ENCODE measurements around the gene DUSP18. TPM values are rescaled to one million over a fixed set of nuclear protein-coding genes. Genes with fewer than 3 reads are reported as not detected.

The DUSP18 gene
- total RNA-seq, 3 donors from 2014 or later = 7.0 to 8.9 (median 7.8) TPM

GRCh38 chr22:30665266-30665665 lies 2.4 kb downstream of the DUSP18 start:
- no peak overlapping the region for H3K4me3 Mint-ChIP-seq
- ATAC-seq (no peak), DNase-seq (no peak)
- H3K4me1 Mint-ChIP-seq (ENCODE audit: low read depth) = peaks cover 22% of the 10 kb centered on the region
- peaks cover 17% of the 10 kb centered on the region for H3K36me3 Mint-ChIP-seq (ENCODE audit: insufficient read depth)
- no peaks in the 10 kb centered on the region for H3K9me3 Mint-ChIP-seq
- no peaks in the 10 kb centered on the region for H3K27me3 Mint-ChIP-seq (ENCODE audit: low read depth)

- Mint-ChIP-seq H3K4me3 (no peak overlapping the region), H3K27me3 (ENCODE audit: low read depth) (no peaks in the 10 kb centered on the region), H3K4me1 (ENCODE audit: low read depth) (peaks cover 22% of the 10 kb centered on the region), H3K36me3 (ENCODE audit: insufficient read depth) (peaks cover 20% of the 10 kb centered on the region), H3K9me3 (no peaks in the 10 kb centered on the region)
- ATAC-seq (no peak), DNase-seq (no peak)
Observed at GRCh38 chr22:30664798-30665197, 2.9 kb downstream of the DUSP18 start.

GRCh38 chr22:30662040-30662439 lies 5.6 kb downstream of the DUSP18 start:
- H3K4me1 Mint-ChIP-seq (ENCODE audit: low read depth) = peaks cover 16% of the 10 kb centered on the region
- H3K9me3 Mint-ChIP-seq = no peaks in the 10 kb centered on the region
- H3K4me3 Mint-ChIP-seq = no peak overlapping the region
- H3K27me3 Mint-ChIP-seq (ENCODE audit: low read depth) = no peaks in the 10 kb centered on the region
- no peak for DNase-seq
- ATAC-seq = no peak
- peaks cover 26% of the 10 kb centered on the region for H3K36me3 Mint-ChIP-seq (ENCODE audit: insufficient read depth)

GRCh38 chr22:30655532-30655931 lies 12.1 kb downstream of the DUSP18 start:
- ATAC-seq = no peak
- Mint-ChIP-seq H3K4me3 (no peak overlapping the region), H3K4me1 (ENCODE audit: low read depth) (peaks cover 2% of the 10 kb centered on the region), H3K9me3 (no peaks in the 10 kb centered on the region), H3K36me3 (ENCODE audit: insufficient read depth) (peaks cover 18% of the 10 kb centered on the region), H3K27me3 (ENCODE audit: low read depth) (no peaks in the 10 kb centered on the region)
- DNase-seq = no peak

- DNase-seq (no peak), ATAC-seq (no peak)
- peaks cover 9% of the 10 kb centered on the region for H3K4me1 Mint-ChIP-seq (ENCODE audit: low read depth)
- no peaks in the 10 kb centered on the region for H3K27me3 Mint-ChIP-seq (ENCODE audit: low read depth)
- peaks cover 8% of the 10 kb centered on the region for H3K36me3 Mint-ChIP-seq (ENCODE audit: insufficient read depth)
- H3K4me3 Mint-ChIP-seq = no peak overlapping the region
- no peaks in the 10 kb centered on the region for H3K9me3 Mint-ChIP-seq
Observed at GRCh38 chr22:30654361-30654760, 13.3 kb downstream of the DUSP18 start.

GRCh38 chr22:30652852-30653251 lies 14.8 kb downstream of the DUSP18 start:
- Mint-ChIP-seq H3K9me3 (no peaks in the 10 kb centered on the region), H3K4me3 (no peak overlapping the region)
- DNase-seq = no peak

GRCh38 chr22:30650508-30651116 lies 17.1 kb downstream of the DUSP18 start:
- Mint-ChIP-seq H3K9me3 (no peaks in the 10 kb centered on the region), H3K36me3 (ENCODE audit: insufficient read depth) (peaks cover 9% of the 10 kb centered on the region), H3K4me3 (no peak overlapping the region), H3K4me1 (ENCODE audit: low read depth) (peaks cover 20% of the 10 kb centered on the region), H3K27me3 (ENCODE audit: low read depth) (no peaks in the 10 kb centered on the region)
- ATAC-seq = no peak
- no peak for DNase-seq

More at GRCh38 chr22:30652852-30653251, 14.8 kb downstream of the DUSP18 start:
- peaks cover 20% of the 10 kb centered on the region for H3K4me1 Mint-ChIP-seq (ENCODE audit: low read depth)
- ATAC-seq = no peak
- H3K36me3 Mint-ChIP-seq (ENCODE audit: insufficient read depth) = peaks cover 9% of the 10 kb centered on the region
- no peaks in the 10 kb centered on the region for H3K27me3 Mint-ChIP-seq (ENCODE audit: low read depth)

- H3K9me3 Mint-ChIP-seq = no peaks in the 10 kb centered on the region
- peaks cover 6% of the 10 kb centered on the region for H3K36me3 Mint-ChIP-seq (ENCODE audit: insufficient read depth)
- H3K4me1 Mint-ChIP-seq (ENCODE audit: low read depth) = peaks cover 27% of the 10 kb centered on the region
- H3K27me3 Mint-ChIP-seq (ENCODE audit: low read depth) = no peaks in the 10 kb centered on the region
- ATAC-seq (peak; percentile 99 to 100), DNase-seq (peak; percentile 82)
- H3K4me3 Mint-ChIP-seq = no peak overlapping the region
Observed at GRCh38 chr22:30649430-30650007, 18.2 kb downstream of the DUSP18 start.

GRCh38 chr22:30648825-30649224 lies 18.9 kb downstream of the DUSP18 start:
- H3K4me3 Mint-ChIP-seq = no peak overlapping the region
- H3K36me3 Mint-ChIP-seq (ENCODE audit: insufficient read depth) = peaks cover 3% of the 10 kb centered on the region
- no peaks in the 10 kb centered on the region for H3K27me3 Mint-ChIP-seq (ENCODE audit: low read depth)
- H3K9me3 Mint-ChIP-seq = no peaks in the 10 kb centered on the region
- peaks cover 34% of the 10 kb centered on the region for H3K4me1 Mint-ChIP-seq (ENCODE audit: low read depth)
- DNase-seq = no peak
- no peak for ATAC-seq

GRCh38 chr22:30647536-30647935 lies 20.1 kb downstream of the DUSP18 start:
- DNase-seq = no peak
- Mint-ChIP-seq H3K4me3 (no peak overlapping the region), H3K36me3 (ENCODE audit: insufficient read depth) (peaks cover 3% of the 10 kb centered on the region), H3K27me3 (ENCODE audit: low read depth) (no peaks in the 10 kb centered on the region), H3K9me3 (no peaks in the 10 kb centered on the region), H3K4me1 (ENCODE audit: low read depth) (peaks cover 42% of the 10 kb centered on the region)
- no peak for ATAC-seq

- Mint-ChIP-seq H3K9me3 (no peaks in the 10 kb centered on the region), H3K4me3 (no peak overlapping the region), H3K27me3 (ENCODE audit: low read depth) (no peaks in the 10 kb centered on the region), H3K36me3 (ENCODE audit: insufficient read depth) (peaks cover 3% of the 10 kb centered on the region), H3K4me1 (ENCODE audit: low read depth) (peaks cover 42% of the 10 kb centered on the region)
- DNase-seq = no peak
- no peak for ATAC-seq
Observed at GRCh38 chr22:30646518-30647160, 21.0 kb downstream of the DUSP18 start.

GRCh38 chr22:30643055-30643875 lies 24.4 kb downstream of the DUSP18 start:
- ATAC-seq (peak in 1 of 2 donors; percentile 3), DNase-seq (no peak)
- peaks cover 26% of the 10 kb centered on the region for H3K4me1 Mint-ChIP-seq (ENCODE audit: low read depth)
- no peaks in the 10 kb centered on the region for H3K27me3 Mint-ChIP-seq (ENCODE audit: low read depth)
- no peaks in the 10 kb centered on the region for H3K9me3 Mint-ChIP-seq
- H3K36me3 Mint-ChIP-seq (ENCODE audit: insufficient read depth) = peaks cover 8% of the 10 kb centered on the region
- peak overlapping the region; percentile 19 for H3K4me3 Mint-ChIP-seq

GRCh38 chr22:30640839-30641430 lies 26.7 kb downstream of the DUSP18 start:
- Mint-ChIP-seq H3K36me3 (ENCODE audit: insufficient read depth) (peaks cover 5% of the 10 kb centered on the region), H3K27me3 (ENCODE audit: low read depth) (no peaks in the 10 kb centered on the region), H3K4me1 (ENCODE audit: low read depth) (peaks cover 34% of the 10 kb centered on the region), H3K4me3 (no peak overlapping the region), H3K9me3 (no peaks in the 10 kb centered on the region)
- DNase-seq (no peak), ATAC-seq (no peak)

GRCh38 chr22:30640361-30640760 lies 27.3 kb downstream of the DUSP18 start:
- H3K9me3 Mint-ChIP-seq = no peaks in the 10 kb centered on the region
- ATAC-seq (no peak), DNase-seq (no peak)
- H3K36me3 Mint-ChIP-seq (ENCODE audit: insufficient read depth) = peaks cover 5% of the 10 kb centered on the region
- no peaks in the 10 kb centered on the region for H3K27me3 Mint-ChIP-seq (ENCODE audit: low read depth)
- H3K4me1 Mint-ChIP-seq (ENCODE audit: low read depth) = peaks cover 35% of the 10 kb centered on the region
- H3K4me3 Mint-ChIP-seq = no peak overlapping the region
